GM12872 (cell line): ENCODE results near the gene FOXP3.

Experiments used
- TF ChIP-seq, protein P1 (sequence below): IDR thresholded peaks from 3 replicates; pipeline ENCODE4 v1.5.1; 2011; ENCODE audit warnings: low read depth, mild to moderate bottlenecking, low read length, moderate library complexity; ENCODE audit not compliant: insufficient read depth

Gene FOXP3

GRCh38 chrX:49211074-49211473, 53.4 kb downstream of the FOXP3 start:
- TF ChIP-seq, protein P1, sequence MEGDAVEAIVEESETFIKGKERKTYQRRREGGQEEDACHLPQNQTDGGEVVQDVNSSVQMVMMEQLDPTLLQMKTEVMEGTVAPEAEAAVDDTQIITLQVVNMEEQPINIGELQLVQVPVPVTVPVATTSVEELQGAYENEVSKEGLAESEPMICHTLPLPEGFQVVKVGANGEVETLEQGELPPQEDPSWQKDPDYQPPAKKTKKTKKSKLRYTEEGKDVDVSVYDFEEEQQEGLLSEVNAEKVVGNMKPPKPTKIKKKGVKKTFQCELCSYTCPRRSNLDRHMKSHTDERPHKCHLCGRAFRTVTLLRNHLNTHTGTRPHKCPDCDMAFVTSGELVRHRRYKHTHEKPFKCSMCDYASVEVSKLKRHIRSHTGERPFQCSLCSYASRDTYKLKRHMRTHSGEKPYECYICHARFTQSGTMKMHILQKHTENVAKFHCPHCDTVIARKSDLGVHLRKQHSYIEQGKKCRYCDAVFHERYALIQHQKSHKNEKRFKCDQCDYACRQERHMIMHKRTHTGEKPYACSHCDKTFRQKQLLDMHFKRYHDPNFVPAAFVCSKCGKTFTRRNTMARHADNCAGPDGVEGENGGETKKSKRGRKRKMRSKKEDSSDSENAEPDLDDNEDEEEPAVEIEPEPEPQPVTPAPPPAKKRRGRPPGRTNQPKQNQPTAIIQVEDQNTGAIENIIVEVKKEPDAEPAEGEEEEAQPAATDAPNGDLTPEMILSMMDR = no peak

DNA sequence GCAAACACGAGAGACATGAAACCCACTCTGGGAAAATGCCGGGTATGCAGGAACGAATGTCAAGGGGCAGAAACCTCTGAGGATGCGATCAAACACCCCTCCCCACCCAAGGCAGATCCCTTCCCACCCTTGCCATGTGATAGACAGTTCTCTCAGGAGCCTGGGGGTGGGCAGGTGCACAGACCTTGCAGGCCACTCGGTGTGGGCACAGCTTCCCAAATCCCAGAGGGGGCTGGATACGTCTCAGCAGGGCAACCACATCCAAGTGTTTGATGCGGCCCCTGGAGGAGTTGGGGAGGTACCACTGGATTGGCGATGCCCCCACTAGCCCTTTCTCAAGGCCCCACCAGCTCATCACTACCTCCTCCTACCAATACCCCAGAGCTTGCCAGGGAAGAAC, 54.1 kb downstream of the FOXP3 start:
- TF ChIP-seq, protein P1 = no peak

DNA sequence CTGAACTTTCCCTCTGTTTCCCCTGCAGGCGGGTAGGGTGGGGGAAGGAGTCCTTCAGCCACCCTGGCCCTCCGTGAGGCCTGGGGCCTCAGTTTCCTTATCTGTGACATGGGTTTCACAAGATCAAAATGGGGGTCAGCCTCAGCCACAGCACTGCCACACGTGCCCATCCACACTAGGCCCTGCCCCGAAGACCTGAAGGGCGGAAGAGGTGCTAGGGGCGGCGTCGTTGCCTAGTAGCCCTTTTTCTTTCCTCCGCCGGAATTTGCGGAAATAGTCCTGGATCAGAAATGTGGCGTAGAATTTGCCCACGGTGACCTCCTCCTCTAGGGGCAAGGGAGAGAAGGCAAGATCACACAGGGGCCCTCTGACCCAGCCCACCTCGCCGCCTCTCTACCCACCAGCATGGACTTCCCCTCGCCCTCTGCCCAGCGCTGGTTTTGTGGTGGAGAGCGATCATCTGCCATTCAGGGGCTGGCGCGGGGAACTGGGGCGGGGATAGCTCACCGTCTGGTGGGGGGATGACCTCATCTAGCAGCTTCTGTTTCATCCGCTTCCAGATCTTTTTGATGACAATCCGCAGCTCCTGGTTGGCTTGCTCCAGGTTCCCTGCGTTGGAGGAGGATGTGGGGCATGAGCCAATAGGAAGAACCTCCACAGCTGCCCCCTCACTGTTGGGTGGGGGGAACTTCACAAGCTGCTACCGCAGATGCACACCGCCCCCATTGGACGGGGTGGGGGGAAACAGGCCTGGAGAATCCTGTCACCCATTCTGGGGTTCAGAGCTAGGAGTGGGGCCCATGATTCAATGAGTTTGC, 54.9 kb downstream of the FOXP3 start:
- TF ChIP-seq, protein P1 = no peak

DNA sequence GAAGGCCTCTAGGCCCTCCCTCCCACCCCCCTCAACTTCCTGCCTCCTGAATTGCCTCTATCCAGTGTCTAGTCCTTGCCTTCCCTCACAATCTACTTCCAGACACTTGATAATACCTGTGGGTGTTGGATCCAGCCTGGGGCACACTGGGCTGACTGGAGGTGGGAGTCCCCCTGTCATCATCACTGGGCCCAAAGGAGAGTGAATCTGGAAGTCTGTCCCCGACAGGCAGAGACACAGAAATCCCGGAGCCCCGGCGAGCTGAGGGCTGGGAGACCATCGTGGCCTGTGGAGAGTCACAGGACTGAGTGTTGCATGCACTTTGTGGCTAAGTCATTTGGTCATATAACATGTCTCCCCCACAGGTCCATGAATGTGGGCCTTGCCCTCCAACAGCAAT, 56.1 kb downstream of the FOXP3 start:
- TF ChIP-seq, protein P1 = no peak

GRCh38 chrX:49206543-49206942, 58.0 kb downstream of the FOXP3 start:
- TF ChIP-seq, protein P1 = no peak

DNA sequence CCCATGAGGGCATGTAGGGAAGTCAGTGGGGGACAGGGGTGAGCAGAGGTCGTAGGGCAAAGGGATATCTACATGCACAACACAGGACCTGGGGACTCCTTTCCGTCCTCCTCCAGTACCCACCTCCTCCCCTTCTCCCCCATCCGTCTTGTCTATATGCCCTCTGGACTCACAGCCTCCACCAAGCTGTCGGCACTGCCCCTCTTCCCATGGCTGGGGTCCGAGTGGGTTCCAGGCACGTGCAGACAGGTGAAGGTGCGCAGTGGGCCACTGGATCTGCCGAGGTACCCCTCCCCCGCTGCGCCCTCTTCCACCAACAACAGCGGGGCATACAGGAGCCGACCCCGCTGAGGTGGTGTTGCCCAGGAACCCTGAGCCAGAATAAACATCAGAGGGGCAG, 59.1 kb downstream of the FOXP3 start:
- TF ChIP-seq, protein P1 = no peak

GRCh38 chrX:49204709-49205108, 59.8 kb downstream of the FOXP3 start:
- TF ChIP-seq, protein P1 = no peak
